ENCODE data around the gene EIF2A.

The EIF2A gene

GRCh38 chr3:150635076-150635475, 88.5 kb downstream of the EIF2A start:
- WGBS, 2 experiments, result 72 to 82% methylated on average over 6 of the region's 6 CpGs
- Histone ChIP-seq H3K4me3 (ENCODE audit: insufficient read depth, low read depth, low read length) (no peak overlapping the region), H3K27me3 (ENCODE audit: control insufficient read depth, insufficient read depth, low read length, poor library complexity, severe bottlenecking) (no peaks in the 10 kb centered on the region), H3K36me3 (ENCODE audit: control insufficient read depth, insufficient read depth, low read length) (no peaks in the 10 kb centered on the region), H3K27ac (ENCODE audit: insufficient read depth, low read depth, low read length, poor library complexity, severe bottlenecking) (no peak overlapping the region), H3K4me1 (ENCODE audit: control insufficient read depth, insufficient read depth, low read length) (peaks cover 5% of the 10 kb centered on the region), H3K9me3 (ENCODE audit: control insufficient read depth, low read length) (no peaks in the 10 kb centered on the region)

- peaks cover 5% of the 10 kb centered on the region for H3K4me1 ChIP-seq (ENCODE audit: control insufficient read depth, insufficient read depth, low read length)
- H3K27me3 ChIP-seq (ENCODE audit: control insufficient read depth, insufficient read depth, low read length, poor library complexity, severe bottlenecking), result no peaks in the 10 kb centered on the region
- WGBS, 2 experiments, result 89 to 93% methylated on average over 1 of the region's 1 CpG
- no peaks in the 10 kb centered on the region for H3K36me3 ChIP-seq (ENCODE audit: control insufficient read depth, insufficient read depth, low read length)
- H3K9me3 ChIP-seq (ENCODE audit: control insufficient read depth, low read length), result no peaks in the 10 kb centered on the region
- H3K4me3 ChIP-seq (ENCODE audit: insufficient read depth, low read depth, low read length), result no peak overlapping the region
- H3K27ac ChIP-seq (ENCODE audit: insufficient read depth, low read depth, low read length, poor library complexity, severe bottlenecking), result no peak overlapping the region
These were observed 88.9 kb downstream of the EIF2A start for GRCh38 chr3:150635526-150635925.
